GM18907 (cell line): ENCODE results near the gene RASAL1.
A peak's percentile ranks its signal among the peaks of the same experiment; 100 is the strongest.

Source experiments
- ATAC-seq: cut with Tn5 transposase; IDR thresholded peaks from one replicate; pipeline ENCODE4 v1.9.1; 2021; ENCODE audit warnings: mild to moderate bottlenecking, moderate library complexity; ENCODE audit not compliant: unreplicated experiment

Gene RASAL1

DNA sequence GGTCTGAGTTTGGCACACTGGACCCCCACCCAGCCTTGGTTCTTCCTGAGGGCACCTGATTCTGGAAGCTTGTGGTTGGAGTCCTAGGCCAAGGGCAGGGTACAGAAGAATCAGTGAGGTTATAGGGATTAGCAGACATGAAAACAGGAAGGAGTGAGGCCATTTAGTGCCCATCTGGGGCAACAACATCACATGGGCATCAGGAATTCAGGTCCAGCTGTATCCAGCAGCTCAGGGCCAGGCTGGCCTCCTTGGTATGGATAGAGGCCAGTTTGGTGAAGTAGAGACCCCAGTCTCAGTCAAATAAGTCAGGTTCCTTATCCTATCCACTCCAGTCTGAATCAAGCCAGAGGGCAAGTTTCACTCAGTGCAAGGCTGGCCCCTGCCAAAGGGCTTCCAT lies 36.2 kb downstream of the RASAL1 start:
- no peak for ATAC-seq

DNA sequence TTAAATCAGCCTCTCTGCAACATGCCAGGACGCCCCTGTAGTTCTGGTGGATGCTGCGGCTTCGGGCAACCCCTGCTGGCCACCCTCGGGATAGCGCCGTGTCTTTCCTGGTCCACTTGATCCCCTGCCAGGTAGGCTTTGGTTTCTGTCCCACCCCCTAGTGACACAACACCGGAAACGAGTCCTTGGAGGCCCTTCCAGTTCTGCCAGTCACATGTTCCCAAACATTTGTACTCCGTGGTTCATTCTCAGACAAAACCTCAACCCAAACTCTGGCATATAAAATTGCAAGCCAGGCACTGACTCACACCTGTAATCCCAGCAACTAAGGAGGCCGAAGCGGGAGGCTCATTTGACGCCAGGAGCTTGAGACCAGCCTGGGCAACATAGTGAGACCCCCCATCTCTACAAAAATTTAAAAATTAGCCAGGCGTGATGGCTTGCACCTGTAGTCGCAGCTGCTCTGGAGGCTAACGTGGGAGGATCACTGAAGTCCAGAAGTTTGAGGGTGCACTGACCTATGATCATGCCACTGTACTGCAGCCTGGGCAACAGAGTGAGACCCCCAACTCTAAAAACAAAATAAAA lies 37.0 kb downstream of the RASAL1 start:
- no peak for ATAC-seq

DNA sequence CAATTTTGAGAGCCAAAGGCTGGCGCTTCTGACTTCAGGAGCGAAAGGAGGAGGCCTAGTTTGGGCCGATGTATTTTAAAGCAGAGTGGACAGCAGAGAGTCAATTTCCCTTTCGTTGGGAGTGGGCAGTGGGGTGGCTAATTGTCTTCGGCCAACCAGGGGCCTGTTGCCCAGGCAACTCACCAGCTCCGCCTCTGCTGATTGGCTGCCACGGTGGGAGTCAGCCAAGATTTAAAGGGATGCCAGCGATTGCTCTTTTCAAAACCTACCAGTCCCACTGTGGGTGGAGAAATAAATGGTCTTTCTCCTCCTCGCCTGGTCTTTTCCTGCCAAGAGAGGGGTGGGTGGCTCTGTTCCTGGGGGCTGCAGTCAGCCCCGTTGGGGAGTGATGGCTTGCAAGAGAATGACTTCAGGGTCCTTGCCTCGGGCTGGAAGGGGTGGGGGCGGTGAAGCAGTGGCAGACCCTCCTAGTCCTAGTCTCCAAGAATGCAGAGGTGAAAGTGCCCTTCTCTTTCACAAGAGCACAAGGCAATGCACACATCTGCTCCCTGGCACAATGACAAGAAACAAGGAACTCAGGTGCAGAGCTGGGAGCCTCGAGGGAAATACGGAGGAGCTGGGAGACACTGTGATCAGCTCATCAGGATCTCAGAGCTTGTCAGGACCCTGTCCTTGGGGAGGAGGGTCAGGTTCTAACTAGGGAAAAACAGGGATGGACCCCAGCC lies 37.7 kb downstream of the RASAL1 start:
- ATAC-seq, result no peak

DNA sequence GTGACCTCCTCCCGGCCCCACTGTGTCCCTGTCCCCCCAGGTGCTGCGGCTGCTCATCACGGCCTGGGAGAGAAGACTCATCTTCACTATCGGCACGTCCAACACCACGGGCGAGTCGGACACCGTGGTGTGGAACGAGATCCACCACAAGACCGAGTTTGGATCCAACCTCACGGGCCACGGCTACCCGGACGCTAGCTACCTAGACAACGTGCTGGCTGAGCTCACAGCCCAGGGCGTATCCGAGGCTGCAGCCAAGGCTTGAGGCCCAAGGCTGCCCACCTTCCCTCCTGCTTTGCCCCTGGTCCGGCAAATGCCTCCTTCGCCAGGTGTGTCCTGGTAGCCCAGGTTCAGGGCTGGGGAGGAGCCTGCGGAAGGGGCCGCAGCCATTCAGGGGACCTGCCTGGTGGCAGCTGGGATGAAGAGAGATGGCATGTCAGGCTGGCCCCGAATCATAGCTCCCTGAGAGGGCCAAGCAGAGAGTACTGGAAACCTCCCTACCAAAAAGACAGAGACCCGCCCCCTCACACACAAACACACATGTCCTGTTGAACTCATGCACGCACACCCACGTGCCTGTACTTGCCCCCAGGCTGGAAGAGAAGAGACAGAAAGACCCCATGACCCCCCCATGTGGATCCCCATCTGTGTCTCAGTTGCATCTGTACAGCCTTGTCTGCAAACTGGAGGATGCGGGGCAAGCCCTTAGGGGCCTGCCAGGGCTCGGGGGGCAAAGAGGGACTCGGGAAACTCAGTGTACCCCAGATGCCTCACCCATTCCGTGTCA lies 38.7 kb downstream of the RASAL1 start:
- ATAC-seq, result no peak

DNA sequence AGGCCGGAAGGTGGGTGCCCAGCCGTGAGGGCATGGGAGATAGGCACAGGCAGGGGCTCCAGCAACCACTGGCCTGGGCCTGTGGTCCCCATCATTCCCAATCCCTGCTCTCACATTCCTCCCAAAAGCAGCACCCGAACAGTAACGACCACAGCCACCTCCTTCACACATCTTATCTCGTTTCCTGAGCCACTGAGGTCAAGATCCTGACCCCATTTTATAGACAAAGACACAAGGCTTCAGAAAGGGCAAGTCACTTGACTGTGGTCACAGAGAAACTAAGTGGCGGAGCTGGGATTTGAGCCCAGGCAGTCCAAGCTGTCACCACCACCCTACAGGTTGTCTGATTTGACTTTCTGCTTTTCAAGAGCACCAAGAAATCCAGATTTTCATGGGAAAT lies 40.2 kb downstream of the RASAL1 start:
- no peak for ATAC-seq

DNA sequence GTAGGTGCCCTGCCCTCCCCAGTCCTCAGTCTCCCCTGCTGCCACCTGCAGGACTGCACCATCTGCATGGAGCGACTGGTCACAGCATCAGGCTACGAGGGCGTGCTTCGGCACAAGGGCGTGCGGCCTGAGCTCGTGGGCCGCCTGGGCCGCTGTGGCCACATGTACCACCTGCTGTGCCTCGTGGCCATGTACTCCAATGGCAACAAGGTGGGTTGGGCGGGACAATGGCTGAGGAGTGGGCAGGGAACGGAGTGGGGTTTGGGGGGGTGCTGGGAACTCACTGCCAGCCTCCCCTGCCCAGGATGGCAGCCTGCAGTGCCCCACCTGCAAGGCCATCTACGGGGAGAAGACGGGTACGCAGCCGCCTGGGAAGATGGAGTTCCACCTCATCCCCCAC lies 40.8 kb downstream of the RASAL1 start:
- ATAC-seq, result no peak

DNA sequence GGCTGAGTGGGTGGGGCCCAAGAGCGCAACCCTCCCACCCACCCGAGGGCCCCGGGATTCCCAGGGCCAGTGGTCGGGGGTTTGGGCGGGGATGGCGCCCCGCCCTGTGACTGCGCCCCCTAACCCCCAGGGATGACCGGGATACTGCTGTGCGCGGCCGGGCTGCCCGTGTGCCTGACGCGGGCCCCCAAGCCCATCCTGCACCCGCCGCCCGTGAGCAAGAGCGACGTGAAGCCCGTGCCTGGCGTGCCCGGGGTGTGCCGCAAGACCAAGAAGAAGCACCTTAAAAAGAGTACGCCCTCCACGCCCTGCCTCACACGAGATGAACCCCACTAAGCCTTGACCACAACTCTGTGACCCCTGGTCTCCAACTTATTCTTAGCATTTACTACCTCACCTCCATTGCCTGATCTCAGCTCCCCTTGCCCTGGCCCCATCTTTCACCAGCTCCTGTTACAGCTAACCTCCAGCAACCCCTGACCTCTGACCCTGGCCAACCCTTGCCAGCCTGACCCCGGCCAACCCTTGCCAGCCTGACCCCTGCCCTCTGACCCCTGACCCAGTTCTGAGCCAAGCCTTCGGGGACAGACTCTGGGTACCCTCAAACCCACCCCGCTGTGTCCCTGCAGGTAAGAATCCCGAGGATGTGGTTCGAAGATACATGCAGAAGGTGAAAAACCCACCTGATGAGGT lies 42.0 kb downstream of the RASAL1 start:
- no peak for ATAC-seq

DNA sequence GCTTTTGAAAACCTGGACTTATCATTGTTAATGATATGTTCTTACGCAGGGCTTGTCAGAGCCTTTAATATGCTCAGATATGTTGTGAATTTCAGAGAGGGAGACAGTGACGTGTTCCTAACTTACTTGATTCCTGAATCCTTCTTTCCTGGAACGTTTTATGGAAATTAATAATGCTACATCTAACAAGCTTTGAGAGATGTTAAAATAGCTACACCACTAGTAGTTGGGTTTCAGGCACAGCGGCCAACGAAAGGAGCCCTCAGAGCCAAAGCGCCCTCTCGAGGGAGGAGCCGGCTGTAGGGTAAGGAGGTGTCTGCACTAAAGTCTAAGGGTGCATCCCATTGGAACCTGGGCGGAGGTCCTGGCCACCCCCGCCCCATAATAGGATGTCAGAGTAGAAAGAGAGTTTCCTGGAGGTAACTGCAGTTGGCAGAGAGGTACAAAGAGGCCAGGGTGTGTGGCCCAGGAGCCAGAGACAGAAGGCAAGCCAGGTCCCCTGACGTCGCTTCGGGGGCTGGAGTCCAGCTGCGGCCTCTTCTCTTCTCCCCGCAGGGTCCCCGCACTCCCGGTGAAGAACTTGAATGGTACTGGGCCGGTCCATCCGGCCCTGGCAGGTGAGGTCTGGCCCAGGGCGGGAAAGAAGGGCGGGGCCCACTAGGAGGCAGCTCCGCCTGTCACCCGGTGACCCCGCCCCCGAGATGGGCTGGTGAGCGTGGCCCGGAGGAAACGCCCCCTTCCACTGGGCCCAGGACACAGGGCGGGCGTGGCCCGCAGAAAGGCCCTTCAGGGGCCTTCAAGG lies 42.8 kb downstream of the RASAL1 start:
- no peak for ATAC-seq

DNA sequence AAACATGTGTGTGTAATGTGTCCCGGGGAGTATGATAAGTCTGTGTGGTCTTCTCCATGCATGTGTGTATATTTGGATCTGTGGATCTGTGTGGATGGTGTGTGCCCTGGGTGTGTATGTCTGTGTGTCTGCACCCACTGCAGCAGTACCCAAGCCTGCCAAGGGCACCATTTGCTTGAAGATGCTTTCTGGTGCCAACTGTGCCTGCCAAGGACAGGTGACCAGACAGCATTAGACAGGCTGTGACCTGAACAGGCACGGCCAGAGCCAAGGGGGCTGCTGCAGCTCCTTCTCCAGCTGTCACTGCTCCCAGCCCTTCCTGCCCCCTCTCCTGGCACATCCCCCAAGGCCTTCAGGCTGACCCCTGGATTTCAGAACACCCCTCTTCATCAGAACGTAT lies 44.1 kb downstream of the RASAL1 start:
- ATAC-seq, result no peak

DNA sequence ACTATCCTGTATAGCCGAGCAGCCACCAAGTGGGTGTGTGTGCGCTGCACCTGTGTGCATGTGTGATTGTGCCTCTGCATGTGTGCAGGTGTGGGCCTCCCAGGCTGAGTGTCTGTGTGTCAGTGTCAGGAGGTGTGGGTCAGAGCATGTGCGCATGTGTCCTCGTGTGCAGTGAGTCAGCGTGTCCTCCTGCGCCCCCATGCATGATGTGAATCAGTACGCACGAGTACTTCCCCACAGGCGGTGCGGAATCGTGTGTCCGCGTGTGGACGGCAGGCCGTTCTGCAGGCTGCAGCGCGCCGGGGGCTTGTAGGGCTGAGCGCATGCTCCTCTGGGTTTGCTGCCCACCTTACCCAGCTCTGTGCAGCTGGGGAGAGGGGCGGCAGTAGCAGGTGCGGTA lies 44.8 kb downstream of the RASAL1 start:
- ATAC-seq, result no peak

DNA sequence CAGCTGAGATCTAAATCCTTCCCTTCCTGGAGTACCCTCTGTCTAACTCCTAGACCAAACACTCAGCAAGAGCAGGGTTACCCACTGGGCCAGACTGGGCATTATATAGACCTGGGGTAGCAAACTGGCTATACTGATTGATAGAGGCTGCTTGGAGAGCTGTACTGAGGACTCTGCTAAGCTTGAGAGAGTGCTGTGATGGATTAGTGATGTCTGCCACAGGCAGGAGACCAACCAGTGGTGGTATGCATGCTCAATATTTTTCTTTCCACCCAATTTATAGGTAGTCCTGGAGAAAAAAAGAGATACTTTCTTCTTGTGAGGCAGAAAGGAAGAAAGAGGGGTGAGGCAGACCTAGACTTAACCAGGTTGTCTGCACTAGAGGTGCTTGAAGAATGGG lies 45.7 kb downstream of the RASAL1 start:
- ATAC-seq, result no peak

DNA sequence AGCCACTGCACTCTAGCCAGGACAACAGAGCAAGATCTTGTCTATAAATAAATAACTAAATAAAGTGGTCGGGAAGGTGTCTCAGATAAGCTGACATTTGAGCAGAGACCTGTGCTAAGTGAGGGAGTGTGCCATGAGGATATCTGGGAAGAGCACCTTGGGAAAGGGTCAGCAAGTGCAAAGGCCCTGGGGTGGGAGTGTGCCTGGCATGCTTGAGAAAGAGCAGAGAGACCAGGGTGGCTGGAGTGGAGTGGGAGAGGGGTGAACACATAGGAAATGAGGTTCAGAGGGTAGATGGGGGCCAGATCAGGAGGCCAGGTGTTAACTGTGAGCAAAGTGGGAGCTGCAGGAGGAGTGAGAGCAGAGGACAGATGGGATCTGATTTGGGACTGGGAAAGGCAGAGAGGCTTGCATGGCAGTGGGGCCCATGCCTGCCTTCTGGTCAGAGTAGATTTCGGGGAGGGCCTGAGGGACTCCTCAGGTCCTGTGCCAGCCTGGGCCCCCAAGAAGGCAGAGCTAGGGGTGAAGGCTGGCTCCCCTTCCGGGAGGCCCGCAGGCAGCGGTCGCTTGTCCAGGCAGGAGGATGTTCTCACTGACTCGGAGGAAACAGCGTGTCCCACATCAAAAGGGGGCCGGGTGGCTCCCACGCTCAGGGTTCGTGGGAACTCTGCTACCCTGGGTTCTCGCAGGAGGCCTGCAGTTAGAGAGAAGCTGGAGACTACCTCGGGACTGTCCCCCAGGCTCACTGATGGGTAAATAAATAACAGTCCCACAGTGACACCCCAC lies 46.4 kb downstream of the RASAL1 start:
- no peak for ATAC-seq

DNA sequence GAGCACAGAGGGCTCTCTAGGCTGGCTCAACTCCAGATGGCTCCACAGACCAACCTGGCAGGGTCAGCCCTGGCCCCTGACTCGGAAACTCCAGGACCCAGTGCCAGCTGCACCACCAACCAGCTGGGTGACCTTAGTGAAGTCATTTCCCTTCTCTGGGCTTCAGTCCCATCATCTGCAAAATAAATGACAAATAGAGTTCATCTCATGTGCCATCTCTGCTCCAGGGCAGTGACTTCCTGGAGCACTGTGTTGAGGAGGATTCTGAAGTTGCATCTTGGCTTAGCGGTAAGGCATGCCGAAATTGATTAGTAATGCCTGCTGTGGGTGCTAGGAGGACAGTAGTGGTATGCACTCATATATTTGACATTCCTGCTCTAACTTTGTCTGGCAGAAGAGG lies 47.5 kb downstream of the RASAL1 start:
- ATAC-seq, result no peak

DNA sequence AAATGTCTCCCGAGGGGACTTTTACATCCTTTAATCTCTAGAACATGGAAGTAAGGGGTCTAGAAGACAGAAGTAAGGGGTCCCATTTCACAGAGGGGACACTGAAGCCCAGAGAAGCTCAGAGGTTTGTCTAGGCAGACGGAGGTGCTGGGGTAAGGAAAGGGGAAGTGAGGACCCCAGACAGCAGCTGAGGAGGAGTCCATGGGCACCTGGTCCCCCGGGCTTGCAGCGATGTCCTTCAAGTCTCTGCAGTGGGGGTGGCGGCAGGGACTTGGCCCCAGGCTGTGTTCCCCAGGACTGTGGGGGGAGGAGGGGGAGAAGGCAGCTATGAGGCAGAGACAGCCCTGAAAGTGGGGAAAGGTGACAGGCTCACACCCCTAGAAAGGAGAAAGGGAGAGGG lies 48.4 kb downstream of the RASAL1 start:
- ATAC-seq, result no peak

DNA sequence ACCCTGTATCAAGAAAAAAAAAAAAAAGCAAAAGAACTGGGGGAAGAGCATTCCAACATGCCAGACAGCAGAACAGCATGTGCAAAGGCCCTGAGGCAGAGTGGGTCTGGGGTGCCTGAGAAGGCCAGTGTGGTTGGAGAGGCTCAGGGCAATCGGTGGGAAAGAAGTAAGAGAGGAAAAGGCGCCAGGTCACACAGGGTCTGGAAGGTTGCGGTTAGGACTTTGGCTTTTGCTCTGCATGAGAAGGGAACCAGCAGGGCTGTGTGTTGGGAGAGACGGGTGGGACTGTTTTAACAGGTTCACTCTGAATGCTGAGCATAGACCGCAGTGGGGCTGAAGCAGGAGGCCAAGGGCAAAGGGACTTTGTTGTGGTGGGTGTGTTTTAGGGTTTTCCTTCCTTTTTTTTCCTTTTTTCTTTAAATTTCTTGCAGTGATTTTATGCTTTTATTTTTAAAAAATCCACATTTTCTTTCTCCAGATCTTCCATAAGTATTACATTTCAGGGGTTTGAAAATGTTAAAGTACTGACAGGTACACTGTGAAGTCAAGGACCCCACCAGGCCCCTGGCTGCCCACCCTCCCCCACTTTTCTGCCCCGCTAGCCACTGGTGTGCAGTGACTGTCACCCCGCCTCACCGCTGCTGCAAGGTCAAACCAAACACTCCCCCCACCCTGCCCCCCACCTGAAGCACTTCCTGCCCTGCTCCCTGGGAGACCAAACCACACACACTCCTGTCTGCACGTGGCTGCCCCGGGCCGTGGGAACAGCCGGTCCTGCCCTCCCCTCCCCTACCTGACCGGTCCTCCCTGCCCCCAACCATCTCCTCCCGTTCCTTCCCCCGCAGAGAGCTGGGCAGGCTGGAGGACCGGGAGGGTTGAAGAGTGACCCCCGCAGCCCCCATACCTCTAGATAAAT lies 49.1 kb downstream of the RASAL1 start:
- no peak for ATAC-seq

DNA sequence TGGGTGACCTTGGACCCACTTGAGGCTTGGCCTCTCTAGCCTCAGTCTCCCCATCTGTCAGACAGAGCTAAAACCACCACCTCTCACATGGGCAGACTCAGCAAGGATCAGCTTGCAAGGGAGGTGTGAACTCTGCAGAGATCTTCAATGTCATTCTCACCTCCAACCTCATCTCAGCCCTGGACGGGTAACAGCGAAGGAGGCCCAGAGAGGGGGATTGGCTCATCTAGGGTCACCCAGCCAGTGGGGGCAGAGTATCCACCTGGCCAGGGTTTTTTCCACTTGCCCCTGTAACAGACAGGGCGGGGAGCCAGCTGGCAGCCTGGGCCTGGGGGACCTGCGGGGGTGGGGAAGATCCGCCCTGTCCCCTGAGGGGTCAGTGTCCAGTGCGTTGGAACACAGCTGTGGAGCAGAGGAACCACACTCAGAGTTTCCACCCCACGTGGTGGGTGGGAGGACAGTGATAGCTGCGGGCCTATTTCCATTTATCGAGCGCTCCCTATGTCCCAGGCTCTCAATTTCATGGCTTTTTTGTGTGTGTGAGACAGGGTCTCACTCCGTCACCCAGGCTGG lies 51.6 kb downstream of the RASAL1 start:
- ATAC-seq, result no peak

DNA sequence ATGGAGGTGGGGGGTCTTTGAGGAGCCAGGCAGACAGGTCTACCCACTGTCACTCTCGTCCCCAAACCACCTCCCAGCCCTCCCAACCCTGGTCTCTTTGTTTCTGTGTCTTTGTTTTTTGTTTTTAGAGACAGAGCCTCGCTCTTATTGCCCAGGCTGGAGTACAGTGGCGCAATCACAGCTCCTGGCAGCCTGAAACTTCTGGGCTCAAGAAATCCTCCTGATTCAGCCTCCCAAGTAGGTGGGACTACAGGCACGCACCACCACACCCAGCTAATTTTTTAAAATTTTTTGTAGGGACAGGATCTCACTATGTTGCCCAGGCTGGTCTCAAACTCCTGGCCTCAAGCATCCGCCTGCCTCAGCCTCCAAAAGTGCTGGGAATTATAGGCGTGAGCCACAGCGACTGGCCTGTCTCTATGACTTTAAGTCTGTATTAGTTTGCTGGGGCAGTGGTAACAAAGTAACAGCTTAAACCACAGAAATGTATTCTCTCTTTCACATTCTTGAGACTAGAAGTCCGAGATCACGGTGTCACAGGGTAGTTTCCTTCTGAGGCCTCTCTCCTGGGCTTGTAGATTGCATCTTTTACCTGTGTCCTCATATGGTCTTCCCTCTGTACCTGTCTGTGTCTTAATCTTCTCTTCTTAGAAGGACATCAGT lies 52.9 kb downstream of the RASAL1 start:
- peak; percentile 66 for ATAC-seq

DNA sequence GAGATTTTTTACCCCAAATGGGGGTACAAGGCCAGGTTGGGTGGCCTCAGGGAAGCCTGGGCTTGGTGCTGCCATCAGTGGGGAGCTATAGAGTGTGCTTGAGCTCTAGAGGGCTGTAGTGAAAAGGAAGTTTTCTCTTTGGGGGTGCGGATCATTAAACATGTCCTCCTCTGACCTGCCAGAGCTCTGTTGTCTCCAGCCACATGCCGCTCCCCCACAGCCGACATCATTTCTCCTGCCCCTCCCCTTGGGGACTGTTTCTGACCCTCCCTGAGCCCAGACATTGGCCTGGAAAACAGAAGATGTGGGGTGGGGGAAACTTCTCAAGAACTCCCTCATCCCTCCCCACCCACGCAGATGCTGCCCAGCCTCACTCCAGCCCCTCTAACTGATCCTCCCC lies 53.7 kb downstream of the RASAL1 start:
- ATAC-seq, result no peak
